Neural crest cell (in vitro differentiated cells): ENCODE measurements around the gene KDM4C. TPM values are rescaled to one million over a fixed set of nuclear protein-coding genes. Genes with fewer than 3 reads are reported as not detected.

Experiments
- DNase-seq: peaks from one replicate; pipeline ENCODE4 v3.0.0; 2021; ENCODE audit warnings: low read depth, mixed read lengths, low spot score
- H3K27ac Mint-ChIP-seq: one replicate; pipeline ENCODE4 v1.8.0; 2021; ENCODE audit warnings: mild to moderate bottlenecking, mixed read lengths; ENCODE audit not compliant: unreplicated experiment
- H3K27me3 Mint-ChIP-seq: 2 replicates; pipeline ENCODE4 v1.8.0; 2021; ENCODE audit warnings: low read depth, mild to moderate bottlenecking, mixed read lengths
- H3K36me3 Mint-ChIP-seq: 2 replicates; pipeline ENCODE4 v1.8.0; 2021; ENCODE audit warnings: low read depth, mild to moderate bottlenecking, mixed read lengths
- H3K4me1 Mint-ChIP-seq: 2 replicates; pipeline ENCODE4 v1.8.0; 2021; ENCODE audit warnings: mixed read lengths
- H3K4me3 Mint-ChIP-seq: one replicate; pipeline ENCODE4 v1.8.0; 2021; ENCODE audit warnings: mild to moderate bottlenecking, mixed read lengths
- H3K9me3 Mint-ChIP-seq: 2 replicates; pipeline ENCODE4 v1.8.0; 2021; ENCODE audit warnings: mixed read lengths
- total RNA-seq: library from RNA; stranded (reverse); gene quantifications from 2 replicates; pipeline ENCODE4 v1.2.1, GENCODE V29; 2021
- TF ChIP-seq, protein P1 (sequence below): fragments of 200-600 bp; sonication (generic); conservative IDR thresholded peaks from 2 replicates; pipeline ENCODE4 v1.5.0; 2021; ENCODE audit warnings: antibody characterized with exemption, mild to moderate bottlenecking

KDM4C gene
- total RNA-seq, 1 donor from 2014 or later: 11.2 TPM

DNA sequence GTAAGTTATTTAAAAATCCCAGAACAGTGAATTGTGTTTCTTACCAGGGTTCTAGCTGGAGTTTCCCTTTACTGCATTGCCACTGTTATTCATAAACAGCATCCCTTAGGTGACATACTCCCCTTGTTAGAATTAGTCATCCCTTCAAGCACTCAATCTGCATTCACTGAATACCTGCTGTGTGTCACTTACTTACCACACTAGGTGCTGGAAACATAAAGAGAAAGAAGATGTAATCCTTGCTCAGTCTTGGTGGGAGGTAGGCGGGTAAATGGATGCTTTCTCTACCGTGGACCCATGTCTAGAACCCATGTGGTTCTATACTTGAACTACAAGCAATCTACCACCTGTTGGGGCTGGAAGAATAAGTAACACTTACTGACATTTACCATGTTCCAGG, 371.6 kb downstream of the KDM4C start:
- no peaks in the 10 kb centered on the region for H3K36me3 Mint-ChIP-seq
- H3K9me3 Mint-ChIP-seq: no peaks in the 10 kb centered on the region
- DNase-seq: no peak
- no peak overlapping the region for H3K27ac Mint-ChIP-seq
- TF ChIP-seq, protein P1, sequence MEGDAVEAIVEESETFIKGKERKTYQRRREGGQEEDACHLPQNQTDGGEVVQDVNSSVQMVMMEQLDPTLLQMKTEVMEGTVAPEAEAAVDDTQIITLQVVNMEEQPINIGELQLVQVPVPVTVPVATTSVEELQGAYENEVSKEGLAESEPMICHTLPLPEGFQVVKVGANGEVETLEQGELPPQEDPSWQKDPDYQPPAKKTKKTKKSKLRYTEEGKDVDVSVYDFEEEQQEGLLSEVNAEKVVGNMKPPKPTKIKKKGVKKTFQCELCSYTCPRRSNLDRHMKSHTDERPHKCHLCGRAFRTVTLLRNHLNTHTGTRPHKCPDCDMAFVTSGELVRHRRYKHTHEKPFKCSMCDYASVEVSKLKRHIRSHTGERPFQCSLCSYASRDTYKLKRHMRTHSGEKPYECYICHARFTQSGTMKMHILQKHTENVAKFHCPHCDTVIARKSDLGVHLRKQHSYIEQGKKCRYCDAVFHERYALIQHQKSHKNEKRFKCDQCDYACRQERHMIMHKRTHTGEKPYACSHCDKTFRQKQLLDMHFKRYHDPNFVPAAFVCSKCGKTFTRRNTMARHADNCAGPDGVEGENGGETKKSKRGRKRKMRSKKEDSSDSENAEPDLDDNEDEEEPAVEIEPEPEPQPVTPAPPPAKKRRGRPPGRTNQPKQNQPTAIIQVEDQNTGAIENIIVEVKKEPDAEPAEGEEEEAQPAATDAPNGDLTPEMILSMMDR: no peak
- no peaks in the 10 kb centered on the region for H3K4me1 Mint-ChIP-seq
- H3K27me3 Mint-ChIP-seq: no peaks in the 10 kb centered on the region
- no peak overlapping the region for H3K4me3 Mint-ChIP-seq

DNA sequence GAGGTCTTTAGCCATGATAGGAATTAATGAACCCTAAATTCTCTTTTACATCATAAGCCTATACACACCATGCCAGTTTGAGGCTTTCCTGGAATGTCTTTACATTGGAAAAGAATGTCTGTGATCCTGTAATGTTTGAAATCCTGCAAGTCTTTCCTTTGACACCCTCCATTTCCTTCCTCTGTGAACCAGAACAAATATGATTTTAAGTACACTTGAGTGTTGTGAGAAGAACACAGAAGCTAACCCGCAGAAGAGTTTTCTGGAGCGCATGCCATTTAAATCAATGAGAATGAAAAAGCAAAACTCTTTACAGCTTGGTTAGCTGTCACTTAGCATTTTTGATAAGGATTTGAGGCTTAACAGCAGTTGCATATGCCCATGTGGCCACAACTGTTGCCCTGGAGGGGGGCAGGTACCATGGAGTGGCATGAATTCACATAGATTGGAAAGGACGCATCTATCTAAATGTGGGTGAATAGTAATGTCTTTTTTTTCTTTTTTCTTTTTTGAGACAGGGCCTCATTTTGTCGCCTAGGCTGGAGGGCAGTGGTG, 372.6 kb downstream of the KDM4C start:
- H3K27me3 Mint-ChIP-seq: no peaks in the 10 kb centered on the region
- H3K4me3 Mint-ChIP-seq: no peak overlapping the region
- TF ChIP-seq, protein P1: no peak
- no peaks in the 10 kb centered on the region for H3K36me3 Mint-ChIP-seq
- no peak overlapping the region for H3K27ac Mint-ChIP-seq
- no peak for DNase-seq
- H3K9me3 Mint-ChIP-seq: no peaks in the 10 kb centered on the region
- no peaks in the 10 kb centered on the region for H3K4me1 Mint-ChIP-seq

DNA sequence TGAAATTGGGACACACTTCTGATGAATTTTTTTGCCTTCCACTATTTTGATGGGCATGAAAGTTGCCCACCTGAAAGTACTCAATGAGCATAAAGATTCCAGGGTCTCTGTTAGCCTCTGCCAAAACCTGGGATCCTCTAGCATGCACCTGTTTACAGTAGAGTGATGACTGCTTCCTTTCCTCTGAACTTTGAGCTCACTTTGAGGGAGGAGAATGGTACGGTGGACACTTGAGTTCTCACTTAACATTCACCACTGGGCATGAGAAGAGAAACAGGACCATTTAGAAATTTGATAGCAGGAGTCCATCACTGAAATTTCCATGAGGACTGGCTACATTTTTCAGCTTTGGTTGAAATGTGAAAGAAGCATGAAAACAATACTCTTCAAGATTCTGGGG, 374.8 kb downstream of the KDM4C start:
- no peak overlapping the region for H3K27ac Mint-ChIP-seq
- no peak overlapping the region for H3K4me3 Mint-ChIP-seq
- TF ChIP-seq, protein P1: no peak
- H3K27me3 Mint-ChIP-seq: no peaks in the 10 kb centered on the region
- DNase-seq: no peak
- no peaks in the 10 kb centered on the region for H3K36me3 Mint-ChIP-seq
- H3K4me1 Mint-ChIP-seq: peaks cover 14% of the 10 kb centered on the region
- H3K9me3 Mint-ChIP-seq: no peaks in the 10 kb centered on the region

DNA sequence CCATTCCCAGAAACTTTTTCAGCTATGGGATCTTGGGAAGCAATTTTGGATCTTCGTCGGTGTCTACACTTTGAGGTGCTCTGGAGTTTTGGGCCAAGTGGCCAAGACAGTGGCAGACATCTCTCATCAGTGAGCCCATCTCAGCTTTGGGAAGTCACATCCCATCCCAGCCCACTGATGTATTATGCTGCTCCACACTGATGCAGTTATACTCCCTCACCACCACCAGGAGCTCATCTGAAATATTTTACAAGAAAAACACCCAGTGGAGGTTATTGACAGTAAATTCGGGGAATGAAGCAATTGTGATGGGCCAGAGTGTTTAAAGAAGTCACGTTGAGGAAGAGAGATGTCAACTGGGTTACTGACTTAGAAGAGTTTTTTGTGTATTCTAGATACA, 378.0 kb downstream of the KDM4C start:
- TF ChIP-seq, protein P1: peak; percentile 25
- H3K27me3 Mint-ChIP-seq: no peaks in the 10 kb centered on the region
- H3K4me1 Mint-ChIP-seq: peaks cover 14% of the 10 kb centered on the region
- no peaks in the 10 kb centered on the region for H3K9me3 Mint-ChIP-seq
- H3K27ac Mint-ChIP-seq: no peak overlapping the region
- no peak for DNase-seq
- no peaks in the 10 kb centered on the region for H3K36me3 Mint-ChIP-seq
- H3K4me3 Mint-ChIP-seq: no peak overlapping the region

DNA sequence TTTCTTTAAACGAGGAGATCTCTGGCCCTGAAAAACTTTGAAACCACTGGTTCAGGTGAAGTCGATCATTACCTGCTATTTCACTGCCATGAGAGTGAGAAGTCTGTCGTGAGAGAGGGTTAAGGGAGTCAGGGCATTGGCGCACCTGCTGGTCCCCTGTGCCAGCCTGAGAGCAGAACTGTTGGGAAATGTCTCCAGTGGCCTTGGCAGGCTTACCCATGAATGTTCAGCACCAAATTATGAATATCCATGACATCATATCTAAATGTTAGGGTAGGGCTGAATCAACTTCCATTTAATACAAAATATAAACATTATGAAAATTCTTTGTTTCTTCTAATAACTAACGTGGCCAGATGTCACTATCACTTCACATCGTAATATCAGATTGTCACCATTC, 379.3 kb downstream of the KDM4C start:
- no peak for DNase-seq
- no peaks in the 10 kb centered on the region for H3K9me3 Mint-ChIP-seq
- H3K27me3 Mint-ChIP-seq: no peaks in the 10 kb centered on the region
- no peak overlapping the region for H3K27ac Mint-ChIP-seq
- H3K36me3 Mint-ChIP-seq: no peaks in the 10 kb centered on the region
- H3K4me3 Mint-ChIP-seq: no peak overlapping the region
- H3K4me1 Mint-ChIP-seq: peaks cover 14% of the 10 kb centered on the region
- TF ChIP-seq, protein P1: no peak
